ENCODE data around the gene IFI27. TPM values are rescaled to one million over a fixed set of nuclear protein-coding genes. Genes with fewer than 3 reads are reported as not detected.

The IFI27 gene
- total RNA-seq, 1 donor from 2014 or later, result 132 TPM

- intact Hi-C loops (cut with DNase I), result no loop called here
- DNase-seq, result no peak
- ATAC-seq (ENCODE audit: poor library complexity), result no peak
Measured at GRCh38 chr14:94165744-94166143, 55.2 kb downstream of the IFI27 start.

Other genes starting within 250 kb of the IFI27 start
- gene FAM181A, start 183.4 kb upstream of the IFI27 start, total RNA-seq, result not detected
- 297 TPM for gene ASB2, start 134.2 kb upstream of the IFI27 start, total RNA-seq
- gene CCDC197, start 113.4 kb upstream of the IFI27 start, total RNA-seq, result 1.3 TPM
- gene OTUB2, start 84.4 kb upstream of the IFI27 start, total RNA-seq, result 0.56 TPM
- gene DDX24, start 29.5 kb upstream of the IFI27 start, total RNA-seq, result 181 TPM
- gene IFI27L1, start 29.4 kb upstream of the IFI27 start, total RNA-seq, result 11.6 TPM
- gene IFI27L2, start 18.9 kb downstream of the IFI27 start, total RNA-seq, result 50.1 TPM
- not detected for gene PPP4R4, start 63.6 kb downstream of the IFI27 start, total RNA-seq
- not detected for gene SERPINA10, start 182.5 kb downstream of the IFI27 start, total RNA-seq
- not detected for gene SERPINA6, start 212.6 kb downstream of the IFI27 start, total RNA-seq